ENCODE data around the gene RARRES2. TPM values are rescaled to one million over a fixed set of nuclear protein-coding genes. Genes with fewer than 3 reads are reported as not detected.

RARRES2 gene
- total RNA-seq, 2 donors from 2014 or later, result 76.4 to 102 TPM

DNA sequence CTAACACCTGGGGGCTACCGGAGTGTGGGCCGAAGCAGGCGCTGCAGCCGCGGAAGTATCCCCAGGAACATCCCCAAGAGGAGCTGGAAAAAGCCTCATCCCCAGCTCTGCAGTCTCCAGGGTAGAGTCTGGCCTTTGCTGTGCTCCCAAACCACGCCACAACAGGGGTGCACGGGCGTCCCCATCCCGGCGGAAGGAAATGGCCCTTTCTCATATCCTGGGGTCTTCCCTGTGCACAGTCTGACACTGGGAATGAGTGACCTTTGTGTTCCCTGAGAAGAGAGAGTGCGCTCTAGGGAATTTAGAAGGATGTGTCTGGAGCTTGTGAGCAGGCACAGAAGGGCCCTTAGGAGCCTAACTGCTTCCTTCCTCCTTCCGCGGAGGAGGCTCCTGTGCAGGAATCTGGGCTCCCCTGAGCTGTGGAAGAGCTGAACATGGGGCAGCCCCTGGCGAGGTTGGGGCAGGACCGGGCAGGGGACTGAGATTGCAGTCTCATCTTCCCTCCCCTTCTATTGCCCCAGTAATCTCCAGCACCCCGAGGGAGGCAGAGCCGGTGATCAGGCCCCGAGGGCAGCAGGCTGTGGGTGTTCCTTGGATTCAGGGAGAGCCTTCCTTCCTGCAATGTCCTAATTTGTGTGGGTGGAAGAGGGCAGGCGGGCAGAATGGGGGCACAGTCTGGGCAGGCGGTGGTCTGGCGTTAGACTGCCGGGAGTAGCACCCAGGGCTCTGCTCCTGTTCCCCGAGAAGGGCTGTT lies 28.5 kb upstream of the RARRES2 start:
- DNase-seq (ENCODE audit: low spot score), result no peak
- peaks cover 8 to 36% of the 10 kb centered on the region in 2 donors for H3K4me1 ChIP-seq (ENCODE audit: control insufficient read depth in 1 of 2, low read depth in 2 of 2)

DNA sequence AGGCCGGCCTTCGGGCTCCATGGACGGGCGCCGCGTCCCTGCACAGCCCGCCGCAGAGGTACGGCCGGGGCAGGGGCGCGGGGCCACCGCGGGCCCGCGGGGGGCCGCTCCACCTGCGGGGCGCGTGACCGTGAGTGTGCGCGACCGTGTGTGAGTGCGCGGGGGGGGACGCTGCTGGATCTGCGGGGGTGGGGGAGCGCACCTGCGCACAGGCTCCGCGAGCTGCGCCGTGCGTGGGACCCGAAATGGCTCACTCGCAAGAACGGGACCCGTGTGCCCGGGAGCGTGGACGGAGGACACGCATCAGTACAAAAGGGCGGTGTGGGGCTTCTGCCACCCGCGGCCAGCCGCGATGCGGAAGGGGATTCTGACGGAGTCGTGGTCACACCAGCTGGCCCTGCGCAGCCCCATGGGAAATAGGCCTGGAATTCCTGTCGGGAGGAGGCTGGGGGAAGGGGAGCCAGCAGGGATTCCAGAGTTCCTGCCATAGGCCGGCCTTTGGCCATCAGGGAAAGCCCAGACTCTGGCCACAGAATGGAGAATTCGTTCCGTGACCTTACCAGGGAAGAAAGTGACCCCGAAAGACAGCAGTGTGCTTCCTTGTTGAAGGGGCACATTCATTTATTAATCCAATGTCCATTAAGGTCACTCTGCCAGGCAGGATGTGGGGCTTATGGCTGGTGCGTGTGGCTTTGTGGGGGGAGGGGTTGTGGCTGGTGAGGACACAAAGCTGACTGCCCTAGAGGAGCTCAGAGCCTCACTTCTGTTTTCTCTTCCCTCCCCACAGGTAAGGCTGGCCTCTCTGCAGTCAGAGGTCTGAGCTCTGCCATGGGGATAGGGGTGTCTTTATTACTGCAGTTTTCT lies 27.7 kb upstream of the RARRES2 start:
- ATAC-seq (ENCODE audit: insufficient number of reproducible peaks, low FRiP score, low read depth) (peak; percentile 29), DNase-seq (ENCODE audit: low spot score) (no peak)
- Histone ChIP-seq H3K27ac (peak overlapping the region; percentile 82 to 94), H3K4me1 (ENCODE audit: control insufficient read depth in 1 of 2, low read depth in 2 of 2) (peaks cover 8 to 36% of the 10 kb centered on the region in 2 donors), H3K4me3 (peak overlapping the region; percentile 86), H3K27me3 (replicated peaks; ENCODE audit: insufficient read depth) (no peaks in the 10 kb centered on the region), H3K36me3 (peaks cover 24% of the 10 kb centered on the region), H3K9me3 (no peaks in the 10 kb centered on the region)
- TF ChIP-seq, protein P1, sequence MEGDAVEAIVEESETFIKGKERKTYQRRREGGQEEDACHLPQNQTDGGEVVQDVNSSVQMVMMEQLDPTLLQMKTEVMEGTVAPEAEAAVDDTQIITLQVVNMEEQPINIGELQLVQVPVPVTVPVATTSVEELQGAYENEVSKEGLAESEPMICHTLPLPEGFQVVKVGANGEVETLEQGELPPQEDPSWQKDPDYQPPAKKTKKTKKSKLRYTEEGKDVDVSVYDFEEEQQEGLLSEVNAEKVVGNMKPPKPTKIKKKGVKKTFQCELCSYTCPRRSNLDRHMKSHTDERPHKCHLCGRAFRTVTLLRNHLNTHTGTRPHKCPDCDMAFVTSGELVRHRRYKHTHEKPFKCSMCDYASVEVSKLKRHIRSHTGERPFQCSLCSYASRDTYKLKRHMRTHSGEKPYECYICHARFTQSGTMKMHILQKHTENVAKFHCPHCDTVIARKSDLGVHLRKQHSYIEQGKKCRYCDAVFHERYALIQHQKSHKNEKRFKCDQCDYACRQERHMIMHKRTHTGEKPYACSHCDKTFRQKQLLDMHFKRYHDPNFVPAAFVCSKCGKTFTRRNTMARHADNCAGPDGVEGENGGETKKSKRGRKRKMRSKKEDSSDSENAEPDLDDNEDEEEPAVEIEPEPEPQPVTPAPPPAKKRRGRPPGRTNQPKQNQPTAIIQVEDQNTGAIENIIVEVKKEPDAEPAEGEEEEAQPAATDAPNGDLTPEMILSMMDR (IDR thresholded peaks at IDR 0.05), result no peak

More for the DNA sequence above, 28.5 kb upstream of the RARRES2 start:
- Histone ChIP-seq H3K4me3 (peak overlapping the region; percentile 86), H3K9me3 (no peaks in the 10 kb centered on the region), H3K36me3 (peaks cover 30% of the 10 kb centered on the region), H3K27me3 (replicated peaks; ENCODE audit: insufficient read depth) (no peaks in the 10 kb centered on the region), H3K27ac (peak overlapping the region; percentile 82 to 94)
- TF ChIP-seq, protein P1 (IDR thresholded peaks at IDR 0.05), result no peak
- no peak for ATAC-seq (ENCODE audit: insufficient number of reproducible peaks, low FRiP score, low read depth)

DNA sequence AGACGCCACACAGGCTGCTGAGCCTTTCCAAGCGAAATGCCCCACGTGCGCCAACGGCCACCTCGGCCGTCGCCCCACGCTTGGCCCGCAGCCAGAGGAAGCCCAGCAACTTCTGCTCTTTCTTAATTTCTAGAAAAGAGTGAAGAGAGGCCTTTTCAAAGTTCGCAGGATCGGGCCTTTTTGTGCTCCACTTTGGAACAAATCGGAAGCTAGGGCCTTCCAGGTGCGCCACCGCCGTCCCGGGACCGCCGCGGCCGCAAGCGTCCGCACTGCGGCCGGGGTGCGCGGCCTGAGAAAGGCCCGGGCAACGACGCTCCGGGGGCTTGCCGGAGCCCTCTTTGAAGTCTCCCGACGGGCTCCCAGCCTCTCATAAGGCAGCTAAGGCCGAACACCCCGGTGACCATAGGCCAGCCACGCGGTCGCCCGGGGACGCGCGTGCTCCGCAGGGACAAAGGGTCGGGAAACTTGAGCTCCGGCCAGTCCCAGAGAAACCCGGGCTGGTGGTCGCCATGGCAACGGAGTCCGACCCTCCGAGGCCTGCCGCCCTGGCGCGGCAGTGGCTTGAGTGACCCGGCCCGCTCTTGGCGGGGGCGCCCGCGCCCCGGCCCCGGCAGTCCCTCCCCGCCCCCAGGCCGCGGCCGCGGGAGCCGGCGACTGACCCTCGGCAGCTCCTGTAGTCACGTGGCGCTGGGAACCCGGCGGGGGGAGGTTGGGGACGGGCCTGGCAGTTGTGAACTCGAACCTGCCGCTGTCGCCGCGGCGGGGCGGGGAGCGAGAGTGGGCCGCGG lies 26.9 kb upstream of the RARRES2 start, which contains the start of gene REPIN1:
Gene REPIN1 (plus strand): TSS at position 727 of the 788 bp plus-strand sequence. CDS start 890 bp downstream, outside the sequence.
- peak; percentile 82 for ATAC-seq (ENCODE audit: insufficient number of reproducible peaks, low FRiP score, low read depth)

DNA sequence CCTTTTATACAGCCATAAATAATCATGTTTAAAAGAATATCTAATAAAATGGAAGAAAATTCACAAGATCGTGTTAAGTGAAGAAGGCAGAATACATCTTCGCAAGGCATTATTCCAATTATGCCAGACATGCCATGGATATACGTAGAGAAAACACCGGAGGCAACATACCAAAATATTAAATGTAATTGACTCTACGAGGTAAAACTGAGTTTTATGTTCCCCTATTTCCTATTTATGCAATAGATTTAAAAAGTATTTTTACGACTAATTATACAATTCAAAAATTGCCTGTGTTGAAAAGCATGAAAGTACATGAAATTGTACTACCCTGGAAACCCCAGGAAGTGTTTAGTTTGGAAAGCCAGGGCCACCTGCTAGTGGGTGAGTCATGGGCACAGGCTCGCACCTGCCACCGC lies 26.3 kb upstream of the RARRES2 start:
- ATAC-seq (ENCODE audit: insufficient number of reproducible peaks, low FRiP score, low read depth) (no peak), DNase-seq (ENCODE audit: low spot score) (no peak)
- Histone ChIP-seq H3K36me3 (peaks cover 14% of the 10 kb centered on the region), H3K4me3 (peak overlapping the region; percentile 86), H3K4me1 (ENCODE audit: control insufficient read depth in 1 of 2, low read depth in 2 of 2) (peaks cover 8 to 30% of the 10 kb centered on the region in 2 donors), H3K27me3 (replicated peaks; ENCODE audit: insufficient read depth) (no peaks in the 10 kb centered on the region), H3K27ac (peak overlapping the region; percentile 82 to 94), H3K9me3 (no peaks in the 10 kb centered on the region)
- TF ChIP-seq, protein P1 (IDR thresholded peaks at IDR 0.05), result no peak

More for the DNA sequence above, 26.9 kb upstream of the RARRES2 start, which contains the start of gene REPIN1:
- TF ChIP-seq, protein P1 (IDR thresholded peaks at IDR 0.05), result no peak
- Histone ChIP-seq H3K9me3 (no peaks in the 10 kb centered on the region), H3K27me3 (replicated peaks; ENCODE audit: insufficient read depth) (no peaks in the 10 kb centered on the region), H3K4me1 (ENCODE audit: control insufficient read depth in 1 of 2, low read depth in 2 of 2) (peaks cover 8 to 35% of the 10 kb centered on the region in 2 donors), H3K4me3 (peak within 1 kb of the TSS; percentile 86), H3K27ac (peak within 1 kb of the TSS; percentile 82 to 94), H3K36me3 (peaks cover 20% of the 10 kb centered on the region)
- DNase-seq (ENCODE audit: low spot score), result peak; percentile 78

Data from thoracic aorta (tissue), 2 donors.